ENCODE measurements around the gene DSCAML1.

- TF ChIP-seq CTCF (IDR thresholded peaks at IDR 0.05) (no peak), POLR2A (IDR thresholded peaks at IDR 0.05) (no peak)
Observed at GRCh38 chr11:117700551-117700950, 96.5 kb downstream of the DSCAML1 start.
